OCI-M2 (cell line): ENCODE measurements around the gene RAD51B.

Experiments used
- DNase-seq: peaks from one replicate; lab custom pipeline; 2025; ENCODE audit not compliant: unreplicated experiment; lab: John Stamatoyannopoulos, UW

RAD51B gene

GRCh38 chr14:68532496-68532895 is 712.9 kb downstream of the RAD51B start:
- no peak for DNase-seq

- DNase-seq: no peak
Observed at GRCh38 chr14:68534276-68534675, 714.7 kb downstream of the RAD51B start.

GRCh38 chr14:68535404-68536017 is 715.9 kb downstream of the RAD51B start:
- no peak for DNase-seq

- no peak for DNase-seq
Observed at GRCh38 chr14:68536018-68536410, 716.4 kb downstream of the RAD51B start.

GRCh38 chr14:68538639-68539038 is 719.1 kb downstream of the RAD51B start:
- DNase-seq: no peak

GRCh38 chr14:68539241-68539737 is 719.7 kb downstream of the RAD51B start:
- DNase-seq: no peak

- no peak for DNase-seq
Observed at GRCh38 chr14:68539789-68540188, 720.2 kb downstream of the RAD51B start.

GRCh38 chr14:68541178-68541896 is 721.8 kb downstream of the RAD51B start:
- no peak for DNase-seq

- DNase-seq: no peak
Observed at GRCh38 chr14:68542346-68542745, 722.8 kb downstream of the RAD51B start.

GRCh38 chr14:68543516-68543915 is 723.9 kb downstream of the RAD51B start:
- DNase-seq: no peak

- no peak for DNase-seq
Observed at GRCh38 chr14:68544081-68544892, 724.7 kb downstream of the RAD51B start.

- no peak for DNase-seq
Observed at GRCh38 chr14:68546839-68547238, 727.3 kb downstream of the RAD51B start.

GRCh38 chr14:68547305-68548193 is 728.0 kb downstream of the RAD51B start:
- DNase-seq: no peak

- no peak for DNase-seq
Observed at GRCh38 chr14:68548194-68549076, 728.9 kb downstream of the RAD51B start.

- no peak for DNase-seq
Observed at GRCh38 chr14:68550338-68550715, 730.7 kb downstream of the RAD51B start.

- no peak for DNase-seq
Observed at GRCh38 chr14:68551045-68551683, 731.6 kb downstream of the RAD51B start.

GRCh38 chr14:68552075-68552474 is 732.5 kb downstream of the RAD51B start:
- DNase-seq: no peak

GRCh38 chr14:68552602-68553001 is 733.0 kb downstream of the RAD51B start:
- DNase-seq: no peak

- DNase-seq: no peak
Observed at GRCh38 chr14:68553311-68553710, 733.7 kb downstream of the RAD51B start.
